Left lung (tissue), 10 donors: ENCODE data around the gene DENND5B. TPM values are rescaled to one million over a fixed set of nuclear protein-coding genes. Genes with fewer than 3 reads are reported as not detected.

ENCODE experiments used
- ATAC-seq: fragments of 200-7000 bp; cut with Tn5 transposase; one replicate; pipeline ENCODE4 v1.9.1; 2020; ENCODE audit warnings: moderate library complexity
- DNase-seq, 4 donors: peaks; one replicate each; pipeline ENCODE4 v3.0.0-alpha.2; 2013 to 2020
- H3K27ac ChIP-seq, 2 donors: fragments of 200-600 bp; sonication (generic) in 1 of 2; one replicate each; pipeline versions ENCODE4 v1.5.0 to v1.8.0; 2020 to 2021
- H3K27me3 ChIP-seq, 2 donors: fragments of 200-600 bp; sonication (generic) in 1 of 2; one replicate each; pipeline versions ENCODE4 v1.5.0 to v1.8.0; 2020 to 2021
- H3K36me3 ChIP-seq, 2 donors: fragments of 200-600 bp; sonication (generic) in 1 of 2; one replicate each; pipeline versions ENCODE4 v1.5.0 to v1.8.0; 2020 to 2021
- H3K4me1 ChIP-seq, 2 donors: fragments of 200-600 bp; one replicate each; pipeline ENCODE4 v1.8.0; 2021
- H3K4me3 ChIP-seq, 2 donors: fragments of 200-600 bp; sonication (generic) in 1 of 2; one replicate each; pipeline versions ENCODE4 v1.5.0 to v1.8.0; 2020 to 2021; ENCODE audit warnings: mild to moderate bottlenecking in 1 of 2
- H3K9me3 ChIP-seq, 2 donors: fragments of 200-600 bp; sonication (generic) in 1 of 2; one replicate each; pipeline versions ENCODE4 v1.5.0 to v1.8.0; 2020 to 2021
- CTCF ChIP-seq, 2 donors: fragments of 200-600 bp; sonication (generic) in 1 of 2; IDR thresholded peaks; one replicate each; pipeline versions ENCODE4 v1.5.0 to v1.8.0; 2021; ENCODE audit warnings: antibody characterized with exemption in 2 of 2
- intact Hi-C, 2 donors: fragments of 100-400 bp; cut with DNase I; formaldehyde crosslinking; loops; one replicate each; pipeline versions ENCODE4 v1.11.2 to v1.14.2; 2022
- polyA plus RNA-seq, 6 donors: library from polyadenylated mRNA; unstranded; fragments of 120-200 nt; gene quantifications; one replicate each; pipeline ENCODE4 v1.2.1, GENCODE V29; 2013; ENCODE audit not compliant: insufficient read length in 6 of 6
- total RNA-seq, 2 donors: library from RNA; stranded (reverse); fragmentation: NEBNext Ultra II Directional; extraction: Animal tissue kit (Norgen Biotek cat#: 25700); gene quantifications; one replicate each; pipeline ENCODE4 v1.2.1, GENCODE V29; 2021
- donor health status: DM: no; HTN: yes; CAD: no.
- donor health status: DM: no; HTN: no; CAD: no.

The DENND5B gene
- total and polyA plus RNA-seq, 8 donors: 4.4 to 11.3 (median 8.7) TPM

GRCh38 chr12:31337952-31338351 lies 253.0 kb downstream of the DENND5B start:
- intact Hi-C loops: no loop called here
- TF ChIP-seq CTCF (IDR thresholded peaks at IDR 0.05): no peak

More at GRCh38 chr12:31337952-31338351, 253.0 kb downstream of the DENND5B start:
- no peak for ATAC-seq
- no peak for DNase-seq
- Histone ChIP-seq H3K27me3 (no peaks in the 10 kb centered on the region), H3K4me1 (no peaks in the 10 kb centered on the region), H3K27ac (no peak overlapping the region), H3K4me3 (no peak overlapping the region), H3K9me3 (no peaks in the 10 kb centered on the region), H3K36me3 (no peaks in the 10 kb centered on the region)

Other genes starting within 250 kb of the DENND5B start
- 1 to 10 TPM; 3.9 to 4.8 TPM for gene ETFBKMT, start 68.6 kb upstream of the DENND5B start, total RNA-seq
- gene ETFBKMT, start 68.6 kb upstream of the DENND5B start, polyA plus RNA-seq: 1 to 10 TPM; 3.4 to 4.0 (median 3.6) TPM
- gene AMN1, start 137.9 kb upstream of the DENND5B start, total RNA-seq: 10 to 100 TPM in 1 of 2 donors, 1 to 10 TPM in 1; 6.6 to 11.5 TPM
- 10 to 100 TPM; 16.4 to 19.7 (median 18.4) TPM for gene AMN1, start 137.9 kb upstream of the DENND5B start, polyA plus RNA-seq